BJ (cell line): Measurements from ENCODE around the gene COQ8A. TPM values are rescaled to one million over a fixed set of nuclear protein-coding genes. Genes with fewer than 3 reads are reported as not detected.

Experiments used
- CTCF ChIA-PET: fragments of 350-600 bp; formaldehyde crosslinking; extraction: SDS; loops from one replicate; lab custom pipeline; 2021; ENCODE audit warnings: antibody characterized with exemption, inconsistent platforms; lab: Yijun Ruan, JAX
- POLR2A ChIA-PET: fragments of 300-600 bp; sonication (Branson Sonifier 250); formaldehyde crosslinking; extraction: SDS; loops from one replicate; lab custom pipeline; 2021; ENCODE audit warnings: antibody characterized with exemption; lab: Charles Lee
- DNase-seq: peaks from one replicate; pipeline ENCODE4 v3.0.0-alpha.2; 2011; ENCODE audit warnings: low read depth
- H3K27me3 ChIP-seq: 2 replicates; pipeline ENCODE4 v1.6.0; 2011; ENCODE audit warnings: low read length; ENCODE audit not compliant: control insufficient read depth, insufficient read depth
- H3K36me3 ChIP-seq: 2 replicates; pipeline ENCODE4 v1.5.1; 2011; ENCODE audit warnings: low read length; ENCODE audit not compliant: control insufficient read depth, insufficient read depth
- H3K4me3 ChIP-seq: 2 replicates; pipeline ENCODE4 v1.5.1; 2011; ENCODE audit warnings: low read depth, mild to moderate bottlenecking, control low read depth, low read length
- polyA plus RNA-seq: library from polyadenylated mRNA; depleted of rRNA; stranded (reverse); fragments of >200 nt; gene quantifications from 2 replicates; pipeline ENCODE4 v1.2.3, GENCODE V29; 2011
- TF ChIP-seq, protein P1 (sequence below): IDR thresholded peaks from 2 replicates; pipeline ENCODE4 v1.5.1; 2011; ENCODE audit warnings: low read depth, mild to moderate bottlenecking, control low read depth, inconsistent platforms, low read length, moderate library complexity; ENCODE audit not compliant: insufficient read depth

Gene COQ8A
- polyA plus RNA-seq, 1 experiment: 6.8 TPM

DNA sequence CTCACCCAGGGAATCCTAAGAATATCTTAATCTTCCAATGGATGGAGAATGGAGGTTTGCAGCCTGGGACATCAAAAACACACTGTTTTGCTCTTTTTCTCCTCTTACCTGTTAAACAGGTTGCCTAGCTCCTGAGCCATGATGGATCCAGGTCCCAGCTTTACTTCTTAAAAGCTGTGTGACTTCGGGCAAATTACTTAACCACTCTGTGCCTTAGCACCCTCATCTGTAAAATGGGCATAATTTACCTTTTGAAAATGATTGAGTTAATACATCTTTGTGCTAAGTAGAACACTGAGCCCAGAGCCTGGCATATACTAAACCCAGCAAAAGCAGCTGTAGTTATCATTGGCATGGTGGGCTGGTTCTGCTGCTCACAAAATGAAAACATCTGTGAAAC lies 10.2 kb downstream of the COQ8A start:
- Histone ChIP-seq H3K4me3 (no peak overlapping the region), H3K27me3 (no peaks in the 10 kb centered on the region), H3K36me3 (no peaks in the 10 kb centered on the region)
- DNase-seq: no peak
- TF ChIP-seq, protein P1, sequence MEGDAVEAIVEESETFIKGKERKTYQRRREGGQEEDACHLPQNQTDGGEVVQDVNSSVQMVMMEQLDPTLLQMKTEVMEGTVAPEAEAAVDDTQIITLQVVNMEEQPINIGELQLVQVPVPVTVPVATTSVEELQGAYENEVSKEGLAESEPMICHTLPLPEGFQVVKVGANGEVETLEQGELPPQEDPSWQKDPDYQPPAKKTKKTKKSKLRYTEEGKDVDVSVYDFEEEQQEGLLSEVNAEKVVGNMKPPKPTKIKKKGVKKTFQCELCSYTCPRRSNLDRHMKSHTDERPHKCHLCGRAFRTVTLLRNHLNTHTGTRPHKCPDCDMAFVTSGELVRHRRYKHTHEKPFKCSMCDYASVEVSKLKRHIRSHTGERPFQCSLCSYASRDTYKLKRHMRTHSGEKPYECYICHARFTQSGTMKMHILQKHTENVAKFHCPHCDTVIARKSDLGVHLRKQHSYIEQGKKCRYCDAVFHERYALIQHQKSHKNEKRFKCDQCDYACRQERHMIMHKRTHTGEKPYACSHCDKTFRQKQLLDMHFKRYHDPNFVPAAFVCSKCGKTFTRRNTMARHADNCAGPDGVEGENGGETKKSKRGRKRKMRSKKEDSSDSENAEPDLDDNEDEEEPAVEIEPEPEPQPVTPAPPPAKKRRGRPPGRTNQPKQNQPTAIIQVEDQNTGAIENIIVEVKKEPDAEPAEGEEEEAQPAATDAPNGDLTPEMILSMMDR: no peak
- ChIA-PET POLR2A (no interaction called here), CTCF (no interaction called here)

DNA sequence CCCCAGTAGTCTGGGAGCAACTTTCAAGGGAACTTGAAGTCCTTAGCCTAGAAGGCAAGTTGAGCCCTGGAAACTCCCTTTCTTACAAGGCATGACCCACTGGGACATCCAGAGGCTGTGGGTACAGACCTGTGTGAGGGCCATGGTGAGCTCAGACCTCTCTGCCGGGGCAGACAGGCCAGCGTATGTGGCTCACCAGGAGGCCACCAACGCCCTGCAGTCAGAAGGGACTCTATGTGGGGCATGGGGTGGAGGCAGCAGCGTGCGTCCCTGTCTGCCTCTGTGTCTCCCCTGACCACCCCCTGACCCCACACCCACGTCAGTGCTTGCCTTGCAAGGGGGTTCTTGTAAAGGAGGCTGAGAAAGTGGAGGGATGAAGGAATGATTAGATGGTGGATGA lies 10.8 kb downstream of the COQ8A start:
- H3K4me3 ChIP-seq: no peak overlapping the region
- CTCF ChIA-PET: interaction anchor here (0.6 kb wide), 1 partner anchor 1045 kb away, joined by 3 read pairs; no protein-coding TSS in a partner anchor
- POLR2A ChIA-PET: no interaction called here
- no peaks in the 10 kb centered on the region for H3K36me3 ChIP-seq
- H3K27me3 ChIP-seq: no peaks in the 10 kb centered on the region
- DNase-seq: no peak
- TF ChIP-seq, protein P1: no peak

DNA sequence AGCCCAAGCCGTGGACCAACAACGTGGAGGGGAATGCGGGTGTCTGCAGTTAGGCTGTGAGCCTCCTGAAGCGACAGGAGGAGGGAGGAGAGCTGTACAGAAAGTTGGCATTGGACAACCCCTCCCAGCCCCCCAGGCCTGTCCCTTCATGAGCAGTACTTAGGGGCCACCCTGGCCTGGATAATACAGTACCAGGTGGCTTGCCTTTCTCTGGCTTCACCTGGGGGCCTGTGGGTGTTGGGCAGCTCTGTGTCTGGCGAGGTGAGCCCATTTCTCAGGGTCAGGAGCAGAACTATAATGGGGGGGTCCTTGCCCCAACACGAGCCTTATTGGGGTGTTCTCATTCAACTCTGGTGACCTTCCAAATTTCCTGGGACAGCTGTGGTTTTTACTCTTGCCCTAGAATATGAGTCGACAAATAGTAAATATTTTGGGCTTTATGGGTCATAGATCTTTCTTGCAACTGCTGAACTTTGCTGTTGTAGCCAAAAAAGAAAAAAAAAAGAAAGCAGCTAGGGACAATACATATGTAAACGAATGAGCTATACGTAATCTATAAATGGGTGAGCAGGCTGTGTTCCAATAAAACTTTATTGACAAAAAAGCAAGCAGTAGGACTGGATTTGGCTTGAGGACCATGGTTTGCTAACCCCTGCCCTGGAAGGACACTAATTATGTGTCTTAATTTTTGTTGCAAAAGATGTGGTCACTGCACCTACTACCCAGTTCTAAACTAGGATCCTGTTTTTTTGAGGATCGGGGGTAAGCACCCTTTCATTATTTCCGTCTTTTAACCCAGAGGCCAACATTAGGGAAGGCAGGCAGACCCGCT lies 11.4 kb downstream of the COQ8A start:
- Histone ChIP-seq H3K4me3 (no peak overlapping the region), H3K27me3 (no peaks in the 10 kb centered on the region), H3K36me3 (no peaks in the 10 kb centered on the region)
- ChIA-PET CTCF (interaction anchor here (0.6 kb wide), 1 partner anchor 1044 kb away, joined by 3 read pairs; no protein-coding TSS in a partner anchor), POLR2A (no interaction called here)
- TF ChIP-seq, protein P1: no peak
- no peak for DNase-seq

DNA sequence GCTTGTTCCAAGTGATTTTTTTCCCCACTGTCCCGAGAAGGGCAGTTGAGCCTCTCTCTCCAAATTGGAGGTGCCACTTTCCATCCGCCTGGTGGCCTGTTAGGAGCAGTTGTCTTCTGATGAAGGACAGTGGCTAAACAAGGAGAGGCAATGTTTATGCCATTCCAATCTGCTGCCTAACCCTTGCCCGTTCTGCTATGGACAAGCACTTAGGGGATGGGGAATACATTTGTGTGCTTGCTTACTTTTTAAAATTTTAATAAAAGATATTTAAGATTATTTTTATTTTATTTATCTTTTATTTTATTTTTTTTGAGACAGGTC lies 12.0 kb downstream of the COQ8A start:
- ChIA-PET CTCF (no interaction called here), POLR2A (no interaction called here)
- DNase-seq: no peak
- Histone ChIP-seq H3K36me3 (no peaks in the 10 kb centered on the region), H3K4me3 (no peak overlapping the region), H3K27me3 (no peaks in the 10 kb centered on the region)
- TF ChIP-seq, protein P1: no peak

DNA sequence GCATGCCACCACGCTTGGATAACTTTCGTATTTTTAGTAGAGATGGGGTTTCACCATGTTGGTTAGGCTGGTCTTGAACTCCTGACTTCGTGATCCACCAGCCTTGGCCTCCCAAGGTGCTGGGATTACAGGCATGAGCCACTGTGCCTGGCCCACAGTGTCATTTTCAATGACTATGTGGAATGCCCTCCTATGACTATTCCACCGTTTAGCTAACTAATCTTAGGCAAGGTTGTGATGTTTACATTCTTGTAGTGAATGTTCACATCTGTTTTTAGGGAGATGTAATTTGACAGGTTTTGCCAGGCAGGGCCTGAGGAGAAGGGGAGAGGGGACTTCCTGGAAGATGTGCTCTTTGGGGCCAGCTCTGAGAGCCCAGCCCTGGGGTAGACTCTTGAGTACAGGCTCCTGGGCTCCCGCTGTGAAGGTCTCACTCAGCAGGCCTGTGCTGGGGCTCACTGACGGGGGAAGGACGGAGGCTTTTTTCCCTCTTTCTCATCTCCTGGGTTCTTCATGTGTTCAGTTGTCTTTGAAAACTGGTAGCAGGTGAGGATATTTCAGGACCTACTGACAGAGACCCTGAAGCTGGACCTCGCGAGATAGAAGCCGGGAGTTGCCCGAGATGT lies 13.2 kb downstream of the COQ8A start:
- ChIA-PET POLR2A (no interaction called here), CTCF (no interaction called here)
- Histone ChIP-seq H3K36me3 (no peaks in the 10 kb centered on the region), H3K4me3 (no peak overlapping the region), H3K27me3 (no peaks in the 10 kb centered on the region)
- no peak for DNase-seq
- TF ChIP-seq, protein P1: no peak
